Measurements from ENCODE around the gene MTG1.

Gene MTG1, protein sequence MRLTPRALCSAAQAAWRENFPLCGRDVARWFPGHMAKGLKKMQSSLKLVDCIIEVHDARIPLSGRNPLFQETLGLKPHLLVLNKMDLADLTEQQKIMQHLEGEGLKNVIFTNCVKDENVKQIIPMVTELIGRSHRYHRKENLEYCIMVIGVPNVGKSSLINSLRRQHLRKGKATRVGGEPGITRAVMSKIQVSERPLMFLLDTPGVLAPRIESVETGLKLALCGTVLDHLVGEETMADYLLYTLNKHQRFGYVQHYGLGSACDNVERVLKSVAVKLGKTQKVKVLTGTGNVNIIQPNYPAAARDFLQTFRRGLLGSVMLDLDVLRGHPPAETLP

DNA sequence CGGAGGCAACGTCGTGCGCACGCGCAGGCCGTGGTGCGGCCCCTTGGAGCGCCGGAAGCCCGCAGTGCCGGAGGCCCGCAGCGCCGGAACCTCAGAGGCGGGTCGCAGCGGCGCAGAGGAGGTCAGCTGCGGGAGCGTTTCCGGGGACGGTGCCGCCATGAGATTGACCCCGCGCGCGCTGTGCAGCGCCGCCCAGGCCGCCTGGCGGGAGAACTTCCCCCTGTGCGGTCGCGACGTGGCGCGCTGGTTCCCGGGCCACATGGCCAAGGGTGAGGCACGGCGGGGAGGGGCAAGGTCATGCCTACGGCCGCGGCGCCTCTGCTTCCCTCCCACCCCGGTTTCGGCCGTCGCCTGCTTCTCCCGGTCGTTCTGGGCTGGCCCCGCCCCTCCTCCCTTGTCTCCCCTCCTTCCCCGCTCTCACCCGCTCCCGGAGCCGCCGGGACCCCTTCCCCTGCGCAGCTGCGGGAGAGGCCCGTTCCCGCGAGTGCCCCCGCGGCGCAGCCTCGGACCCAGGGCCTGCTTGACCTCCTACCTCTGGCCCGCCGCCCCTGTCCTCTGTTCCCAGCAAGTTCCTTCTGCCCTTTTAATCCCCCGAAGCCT is at the start of gene MTG1:
Gene MTG1, plus strand, starts transcription at position 94 of the 600 bp plus-strand sequence. Its CDS starts 64 bp downstream, at position 158.
- DNase-seq (ENCODE audit: low spot score) = peak; percentile 100

DNA sequence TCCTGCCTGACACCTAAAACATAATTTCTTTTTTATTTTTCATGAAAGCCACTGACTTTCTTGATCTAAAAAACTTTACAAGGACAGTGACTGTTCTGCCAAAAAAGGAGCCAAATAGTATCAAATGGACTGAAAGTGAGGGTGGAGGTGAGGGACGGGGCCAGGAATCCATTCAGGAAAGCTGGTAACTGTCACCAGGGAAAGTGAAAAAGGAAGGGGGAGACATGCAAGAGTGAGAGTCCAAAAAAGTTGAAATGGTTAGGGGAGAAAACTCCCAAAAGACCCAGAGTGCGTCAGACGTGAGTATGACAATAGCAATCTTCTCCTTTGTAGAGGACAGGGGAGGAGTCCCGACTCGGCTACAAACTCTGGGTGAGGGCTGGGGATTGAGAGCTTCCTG is 49.7 kb upstream of the MTG1 start:
- DNase-seq (ENCODE audit: low spot score) = no peak

DNA sequence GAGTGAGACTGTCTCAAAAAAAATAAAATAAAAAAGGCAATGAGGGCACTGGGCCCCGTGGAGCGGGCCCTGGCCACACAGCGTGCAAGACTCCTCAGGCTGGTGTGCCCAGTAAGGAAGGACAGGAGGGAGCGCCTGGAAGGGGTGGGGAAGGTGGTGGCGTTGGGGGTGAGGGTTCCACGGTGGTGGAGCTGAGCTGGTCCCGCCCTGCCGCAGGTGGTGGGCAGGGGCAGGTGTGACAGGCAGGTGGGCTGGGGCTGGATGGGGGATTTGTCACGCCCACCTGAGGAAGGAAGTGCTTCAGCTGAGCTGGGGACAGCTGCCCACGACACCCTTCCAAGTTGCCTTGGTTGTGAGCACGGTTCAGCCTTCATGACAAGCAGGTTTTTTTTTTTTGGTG is 47.5 kb upstream of the MTG1 start:
- no peak for DNase-seq (ENCODE audit: low spot score)

DNA sequence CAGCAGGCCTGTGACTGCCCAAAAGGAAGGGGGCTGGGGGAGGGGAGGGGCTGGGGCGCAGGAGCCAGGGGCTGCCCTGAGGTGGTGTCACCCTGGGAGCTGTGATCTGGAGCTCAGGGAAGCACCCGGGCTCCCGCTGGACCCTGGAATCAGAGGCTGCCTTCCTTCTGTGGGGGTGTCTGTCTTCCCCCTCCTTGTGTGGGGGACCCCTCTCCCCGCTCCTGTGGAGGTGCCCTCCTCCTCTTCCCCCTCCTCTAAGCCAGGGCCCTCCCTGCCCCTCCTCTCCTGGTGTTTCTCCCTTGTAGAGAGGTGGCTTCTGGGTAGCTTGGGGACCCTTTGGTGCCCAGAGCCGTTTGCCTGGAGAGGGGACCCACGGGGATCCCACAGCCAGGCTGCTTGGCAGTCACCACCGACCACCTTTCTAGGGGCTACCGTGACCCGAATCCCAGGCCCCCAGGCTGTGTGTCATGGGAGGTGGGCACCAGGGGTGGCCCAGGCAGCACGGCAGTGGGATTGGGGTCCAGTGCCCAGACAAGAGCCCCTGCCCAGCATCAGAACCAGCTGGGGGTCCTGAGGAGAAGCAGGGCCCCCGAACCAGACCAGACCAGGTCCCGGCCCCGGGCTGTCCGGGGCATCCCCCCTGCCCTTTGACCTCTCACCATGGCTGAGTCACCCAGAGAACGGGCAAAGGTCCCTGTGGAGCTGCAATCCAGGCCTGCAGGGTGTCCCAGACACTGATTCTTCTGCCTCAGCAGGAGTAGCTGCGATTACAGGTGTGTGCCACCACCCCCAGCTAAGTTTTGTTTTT is 46.0 kb upstream of the MTG1 start:
- no peak for DNase-seq (ENCODE audit: low spot score)

DNA sequence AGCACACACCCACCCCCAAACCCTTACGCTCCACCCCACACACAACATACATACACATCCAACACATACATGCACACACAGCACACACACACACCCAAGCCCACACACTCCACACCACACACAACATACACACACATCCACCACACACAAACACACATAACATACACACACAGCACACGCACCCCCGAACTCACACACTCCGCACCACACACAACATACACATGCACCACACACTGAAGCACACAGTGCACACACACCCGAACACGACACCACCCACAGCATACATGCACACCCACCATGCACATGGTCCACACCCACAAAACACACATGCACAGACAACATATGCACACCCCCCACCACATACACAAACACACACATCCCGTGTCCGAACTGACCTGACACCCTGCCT is 44.8 kb upstream of the MTG1 start:
- no peak for DNase-seq (ENCODE audit: low spot score)

DNA sequence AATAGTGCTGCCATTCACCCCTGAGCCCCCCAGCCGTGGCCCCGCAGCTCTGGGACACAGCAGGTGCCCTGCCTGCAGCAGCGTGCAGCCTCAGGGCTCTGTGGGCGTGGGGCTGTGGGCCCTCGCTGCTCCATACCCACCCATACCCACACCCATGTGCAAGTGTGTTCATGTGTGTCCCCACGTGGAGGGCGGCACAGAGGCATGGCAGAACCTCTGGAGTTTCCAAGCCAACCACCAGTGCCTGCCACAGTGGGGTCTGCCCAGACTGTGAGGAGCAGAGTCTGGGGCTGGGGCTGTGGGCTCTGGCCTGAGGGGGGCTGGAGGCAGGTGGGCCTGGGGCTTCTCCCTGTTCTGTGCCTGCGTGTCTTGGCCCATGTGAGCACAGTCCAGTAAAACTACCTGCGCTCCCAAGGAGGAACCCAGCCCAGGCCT is 44.4 kb upstream of the MTG1 start:
- no peak for DNase-seq (ENCODE audit: low spot score)

DNA sequence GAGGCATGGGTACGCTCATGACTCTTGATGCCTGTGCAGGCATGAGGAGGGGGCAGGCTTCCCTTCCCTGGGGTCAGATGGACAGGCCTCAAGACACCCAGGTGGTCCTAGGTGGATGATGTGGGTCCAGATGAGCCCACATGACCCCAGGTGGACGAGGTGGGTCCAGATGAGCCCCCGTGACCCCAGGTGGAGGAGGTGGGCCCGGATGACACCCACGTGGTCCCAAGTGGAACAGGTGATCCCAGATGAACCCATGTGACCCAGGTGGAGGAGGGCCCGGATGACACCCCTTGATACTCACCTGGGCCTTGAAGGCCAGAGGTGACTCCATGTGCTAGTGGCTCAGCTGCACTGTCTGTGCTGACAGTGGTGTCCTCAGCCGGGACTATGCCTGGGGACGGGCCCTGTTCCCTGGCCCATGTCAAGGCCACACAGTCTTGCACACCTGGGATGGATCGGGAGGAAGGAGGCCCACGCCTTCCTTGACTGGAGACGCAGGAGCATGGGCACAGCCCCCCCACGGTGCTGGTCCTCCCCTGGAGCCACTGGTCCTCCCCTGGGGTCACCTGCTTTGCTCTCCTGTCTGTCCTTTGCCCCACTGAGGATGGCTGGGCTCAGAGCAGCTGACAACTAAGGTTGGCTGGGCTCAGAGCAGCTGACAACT is 43.5 kb upstream of the MTG1 start:
- no peak for DNase-seq (ENCODE audit: low spot score)

DNA sequence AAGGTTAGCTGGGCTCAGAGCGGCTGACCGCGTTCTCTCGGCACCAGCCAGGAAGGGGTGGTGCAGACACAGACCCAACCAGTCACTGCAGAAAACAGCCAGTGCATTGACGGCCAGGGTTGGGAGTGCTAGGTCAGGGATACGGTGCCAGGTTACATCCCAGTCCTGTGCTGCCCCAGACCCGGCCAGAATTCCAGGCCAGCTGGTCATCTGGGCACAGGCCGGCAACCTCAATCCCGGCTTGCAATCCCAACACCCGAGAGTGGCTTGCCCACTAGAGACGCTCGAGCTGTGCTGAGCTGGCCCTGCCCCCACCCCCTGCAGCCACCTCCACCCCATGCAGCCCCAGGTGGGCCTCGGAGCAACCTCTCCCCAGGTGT is 43.0 kb upstream of the MTG1 start:
- DNase-seq (ENCODE audit: low spot score) = no peak

DNA sequence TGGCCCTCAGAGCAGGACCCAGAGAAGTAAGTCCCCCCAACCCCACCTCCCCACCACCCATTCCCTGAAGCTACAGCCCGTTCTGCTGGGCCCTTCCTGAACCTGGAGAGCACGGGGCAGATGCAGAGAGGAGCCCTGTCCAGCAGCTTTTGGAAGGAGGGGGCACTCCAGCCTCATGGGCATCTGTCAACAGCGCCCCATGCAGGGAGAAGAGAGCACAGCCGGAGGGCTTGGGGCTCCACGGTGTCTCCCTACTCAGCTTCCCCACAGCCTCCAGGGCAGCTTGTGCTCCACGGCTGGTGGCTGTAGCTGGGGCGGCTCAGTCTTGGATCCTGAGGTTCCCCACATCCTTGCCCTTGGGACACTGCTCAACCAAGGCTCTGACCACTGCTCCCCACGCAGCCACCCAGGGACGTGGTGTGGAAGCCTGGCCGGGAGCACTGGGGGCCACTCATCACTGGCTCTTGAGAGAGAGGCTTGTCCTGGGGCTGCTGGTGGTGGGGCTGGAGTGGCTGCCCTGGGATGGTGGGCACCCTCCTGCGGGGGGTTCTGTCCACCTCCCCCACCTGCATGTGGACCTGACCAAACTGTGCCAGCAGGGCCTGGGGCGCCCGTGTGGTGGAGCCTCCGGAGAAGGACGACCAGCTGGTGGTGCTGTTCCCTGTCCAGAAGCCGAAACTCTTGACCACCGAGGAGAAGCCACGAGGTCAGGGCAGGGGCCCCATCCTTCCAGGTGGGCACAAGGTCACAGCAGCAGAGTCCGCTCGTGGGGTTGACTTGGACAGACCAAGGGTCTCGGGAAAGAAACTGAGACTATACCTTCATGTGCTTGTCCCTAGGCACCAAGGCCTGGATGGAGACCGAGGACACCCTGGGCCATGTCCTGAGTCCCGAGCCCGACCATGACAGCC is 42.3 kb upstream of the MTG1 start:
- DNase-seq (ENCODE audit: low spot score) = no peak

DNA sequence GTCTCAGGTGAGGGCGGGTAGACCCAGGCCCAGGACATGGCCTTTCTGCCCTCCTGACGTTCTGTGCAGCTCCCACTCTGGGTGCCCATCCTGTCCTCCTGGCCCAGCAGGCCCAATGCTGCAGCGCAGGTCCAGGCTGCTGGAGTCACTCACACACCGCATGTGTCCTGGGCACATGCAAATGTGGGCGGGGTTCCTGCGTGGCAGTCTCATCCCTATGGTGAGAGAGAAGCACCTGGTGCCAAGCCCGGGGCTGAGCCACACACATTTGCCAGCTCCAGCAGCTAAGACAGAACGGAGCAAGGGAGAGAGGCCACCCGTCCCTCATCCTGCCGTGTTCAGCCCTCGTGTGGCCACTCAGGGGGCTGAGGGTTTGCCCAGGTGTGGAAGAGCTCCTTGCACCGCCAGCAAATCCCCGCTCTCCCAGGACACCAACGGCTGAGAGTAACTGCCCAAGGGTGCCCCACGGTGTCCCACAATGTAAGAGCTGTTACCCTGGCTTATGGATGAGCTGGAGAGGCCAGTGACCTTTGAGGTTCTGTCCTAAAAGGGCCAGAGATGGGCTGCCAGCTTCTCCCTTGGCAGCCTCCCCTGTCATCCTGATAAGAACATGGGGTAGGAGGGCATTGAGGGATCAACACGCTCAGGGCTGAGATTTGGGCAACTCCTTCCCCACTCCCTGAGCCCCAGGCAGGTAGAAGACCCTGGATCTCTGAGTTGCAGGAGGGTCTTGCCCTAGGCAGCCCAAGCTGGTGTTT is 40.6 kb upstream of the MTG1 start:
- no peak for DNase-seq (ENCODE audit: low spot score)

DNA sequence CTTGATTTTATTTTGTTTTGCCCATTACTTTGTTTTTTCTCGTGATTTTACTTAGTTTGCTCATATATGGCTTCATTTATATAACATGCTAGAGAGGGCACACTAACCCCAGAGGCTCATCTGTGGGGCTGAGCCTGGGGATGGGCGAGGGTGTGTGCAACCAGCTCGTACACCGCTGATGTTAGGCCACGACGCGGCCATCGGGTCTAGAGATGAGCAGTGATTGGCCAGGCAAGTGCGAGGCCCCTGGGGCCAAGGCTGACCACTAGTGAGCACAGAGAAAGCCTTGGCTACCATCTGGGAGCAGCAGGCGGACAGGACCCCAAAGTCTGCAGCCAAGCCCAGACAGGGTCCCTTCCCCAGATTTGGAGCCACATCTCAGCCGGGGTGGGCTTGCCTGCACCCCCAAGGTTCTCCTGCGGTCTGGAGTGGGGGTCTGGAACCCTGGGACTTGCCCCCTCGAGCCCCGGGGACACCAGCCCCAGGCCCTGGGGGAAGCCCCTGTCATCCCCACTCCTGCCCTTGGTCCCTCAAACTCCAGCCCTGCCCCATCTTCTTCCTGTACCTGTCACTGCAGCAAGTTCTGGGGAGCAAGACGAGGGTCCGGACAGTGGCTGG is 39.9 kb upstream of the MTG1 start:
- DNase-seq (ENCODE audit: low spot score) = no peak

DNA sequence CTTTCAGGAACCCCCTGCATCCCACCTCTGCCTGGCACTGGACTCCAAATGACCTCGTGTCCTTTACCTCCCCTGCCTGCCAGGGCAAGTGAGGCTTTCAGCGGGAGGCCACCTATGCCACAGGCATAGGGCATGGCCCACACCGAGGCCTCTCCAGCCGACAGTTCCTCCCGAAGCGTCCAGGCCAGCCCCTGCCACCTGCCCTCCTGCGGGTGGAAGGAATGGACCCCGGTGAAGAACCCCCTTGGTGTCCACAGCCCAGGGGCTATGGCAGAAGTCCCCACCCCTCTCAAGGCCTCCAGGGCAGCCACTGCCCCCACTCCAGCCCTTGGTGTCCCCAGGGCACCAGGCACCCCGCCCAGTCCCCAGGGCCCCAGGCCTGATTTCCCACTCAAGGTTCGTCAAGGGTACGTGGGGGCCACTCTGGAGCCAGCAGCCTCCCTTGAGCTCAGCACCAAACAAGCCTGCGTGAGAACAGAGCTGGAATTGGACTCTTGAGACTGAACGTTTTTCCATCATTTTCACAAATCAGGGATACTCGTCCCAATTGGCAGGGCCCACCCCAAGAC is 39.2 kb upstream of the MTG1 start:
- DNase-seq (ENCODE audit: low spot score) = no peak

DNA sequence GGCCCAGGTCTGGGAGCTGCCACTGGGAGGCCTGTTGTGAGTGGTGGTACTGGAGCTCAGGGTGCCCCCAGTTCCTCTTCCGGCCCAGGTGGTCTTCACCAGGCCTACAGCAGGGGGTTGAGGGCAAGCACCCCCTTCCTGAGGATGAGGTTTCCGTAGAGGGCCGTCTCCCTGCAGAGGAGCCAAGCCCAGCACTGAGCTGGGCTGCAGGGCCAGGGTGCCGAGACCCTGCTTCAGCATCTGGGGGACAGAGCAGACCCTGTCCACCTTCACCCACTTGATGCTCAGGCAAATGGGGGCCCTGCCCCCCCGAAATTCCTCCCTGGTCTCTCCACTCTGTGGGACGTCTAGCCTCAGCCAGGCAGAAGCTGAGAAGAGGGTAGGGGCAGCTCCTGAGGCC is 38.7 kb upstream of the MTG1 start:
- DNase-seq (ENCODE audit: low spot score) = no peak

DNA sequence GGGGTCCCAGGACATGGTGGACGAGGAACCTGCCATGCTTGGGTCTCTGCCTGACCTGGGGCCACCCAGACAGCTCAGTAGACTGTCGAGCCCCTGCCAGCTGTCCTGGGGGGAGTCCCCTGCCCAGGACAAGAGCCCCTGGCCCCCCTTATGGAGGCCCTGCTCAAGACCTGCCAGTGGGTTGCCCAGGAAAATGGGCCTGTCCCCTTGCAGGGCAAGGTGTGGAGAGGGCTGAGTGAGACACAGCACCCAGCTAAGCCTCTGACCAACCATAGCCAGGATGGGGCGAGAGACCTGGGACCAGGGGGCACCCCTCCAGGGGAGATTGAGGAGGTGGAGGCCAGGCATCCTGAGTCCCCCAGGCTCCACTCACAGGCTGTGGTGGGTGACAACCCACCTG is 38.0 kb upstream of the MTG1 start:
- no peak for DNase-seq (ENCODE audit: low spot score)

DNA sequence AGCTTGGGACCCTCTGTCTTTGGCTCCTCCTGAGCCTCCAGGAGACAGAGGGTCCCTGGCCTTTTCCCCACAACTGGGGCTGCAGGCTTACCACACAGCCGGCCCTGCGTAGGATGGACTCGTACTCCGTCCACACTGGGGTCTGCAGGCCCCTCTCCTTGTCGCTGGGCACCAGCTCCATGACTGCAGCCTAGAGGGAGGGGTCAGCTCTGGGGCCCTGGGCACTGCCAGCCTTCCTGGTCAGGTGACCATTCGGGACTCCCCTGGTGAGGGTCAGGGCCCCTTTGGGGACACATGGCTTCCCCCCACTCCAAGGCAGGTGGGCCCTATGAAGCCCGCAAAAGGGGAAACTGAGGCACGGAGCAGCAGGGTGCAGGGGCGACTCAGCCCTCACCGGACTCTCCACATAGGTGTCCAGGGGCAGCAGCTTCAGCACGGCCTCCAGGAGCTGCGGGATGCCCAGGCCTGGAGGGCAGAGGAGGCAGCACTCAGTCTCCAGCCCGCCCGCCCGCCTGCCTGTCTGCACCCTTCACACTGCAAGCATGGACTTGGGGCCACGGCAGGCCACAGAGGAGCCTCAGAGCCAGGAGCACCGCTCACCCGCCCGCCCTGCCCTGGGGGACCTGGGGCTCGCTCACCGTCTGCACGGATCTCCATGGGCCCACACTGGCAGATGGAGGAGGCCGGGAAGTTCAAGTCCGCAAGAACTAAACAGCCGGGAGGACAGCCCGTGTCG is 37.2 kb upstream of the MTG1 start:
- no peak for DNase-seq (ENCODE audit: low spot score)

DNA sequence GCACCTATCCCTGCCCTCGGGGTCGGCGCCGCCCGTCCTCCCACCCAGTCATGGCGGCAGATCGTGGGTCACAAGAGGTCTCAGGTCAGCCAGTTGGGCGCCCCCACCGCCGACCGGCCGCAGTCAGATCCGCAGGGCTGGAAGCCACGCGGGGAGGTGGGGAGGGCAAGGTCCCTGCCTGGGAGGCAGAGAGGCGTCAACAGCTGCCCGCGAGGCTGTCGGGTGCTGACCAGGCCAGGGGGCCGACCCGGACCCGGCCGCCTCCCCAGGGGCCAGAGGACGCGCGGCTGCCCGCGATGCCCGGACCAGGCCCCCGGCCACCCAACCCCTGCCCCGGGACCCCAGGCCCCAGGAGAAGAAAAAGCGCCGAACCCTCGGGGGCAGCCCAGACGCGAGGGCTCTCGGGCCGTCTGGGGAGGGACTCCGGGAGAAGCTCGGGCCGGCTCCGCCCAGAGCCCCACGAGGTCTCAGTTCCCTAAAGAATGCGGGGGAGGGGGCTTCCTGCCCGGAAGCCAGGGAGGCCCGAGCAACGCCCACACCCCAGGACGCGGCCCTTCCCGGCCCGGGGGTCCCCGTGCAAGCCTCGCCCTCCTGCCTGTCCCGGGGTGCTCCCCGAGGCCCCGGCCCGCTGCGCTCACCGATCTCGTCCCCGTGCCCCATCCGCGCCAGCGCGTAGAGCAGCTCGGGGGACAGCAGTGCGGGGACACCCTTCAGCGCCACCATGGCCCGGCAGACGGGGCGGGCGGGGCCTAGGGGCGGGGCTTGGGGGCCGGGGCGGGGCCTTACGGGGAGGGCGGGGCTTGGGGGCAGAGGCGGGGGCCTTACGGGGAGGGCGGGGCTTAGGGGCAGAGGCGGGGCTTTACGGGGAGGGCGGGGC is 36.4 kb upstream of the MTG1 start, which contains the start of gene FUOM:
Gene FUOM, minus strand, starts transcription at position 735 of the 877 bp plus-strand sequence. Its CDS starts 12 bp downstream, at position 723.
- peak; percentile 95 for DNase-seq (ENCODE audit: low spot score)

DNA sequence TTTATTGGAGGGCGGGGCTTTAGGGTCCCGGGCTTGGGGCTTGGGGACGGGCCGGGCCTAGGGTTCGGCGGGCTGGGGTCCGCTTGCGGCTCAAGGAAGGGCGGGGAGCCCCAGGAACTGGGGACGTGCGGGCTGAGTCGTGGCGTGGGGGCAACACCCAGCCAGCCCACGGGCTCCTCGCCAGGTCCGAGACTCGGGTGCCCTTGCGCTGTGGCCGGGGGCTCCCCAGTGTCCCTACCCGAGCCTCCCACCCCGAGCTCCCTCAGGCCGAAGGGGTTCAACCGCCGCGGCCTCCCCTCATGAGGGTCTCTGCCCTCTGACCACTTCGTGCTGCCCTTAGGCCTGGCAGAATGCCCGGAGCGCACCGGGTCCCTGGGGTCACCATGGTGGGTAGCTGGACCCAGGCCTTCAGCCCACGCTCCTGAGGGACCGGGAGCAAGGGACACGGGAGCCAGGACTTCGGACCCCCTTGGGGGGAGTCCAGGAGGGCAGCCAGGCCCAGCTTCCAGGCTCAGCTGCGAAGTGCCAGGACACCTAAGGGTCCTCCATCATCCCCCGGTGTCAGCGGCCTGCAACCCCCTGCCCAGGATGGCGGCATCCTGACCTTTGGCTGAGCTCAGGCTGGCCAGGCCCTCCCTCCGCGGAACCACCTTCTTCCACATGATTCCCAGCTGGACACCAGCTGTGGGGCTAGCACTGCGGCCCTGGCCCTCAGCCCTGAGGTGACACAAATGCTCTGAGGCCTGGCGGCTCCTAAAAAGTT is 35.6 kb upstream of the MTG1 start:
- no peak for DNase-seq (ENCODE audit: low spot score)
